GM21619 (cell line): ENCODE data around the gene UBE2O.

Source experiments
- ATAC-seq: cut with Tn5 transposase; IDR thresholded peaks from one replicate; pipeline ENCODE4 v1.9.1; 2021; ENCODE audit not compliant: unreplicated experiment

UBE2O gene

DNA sequence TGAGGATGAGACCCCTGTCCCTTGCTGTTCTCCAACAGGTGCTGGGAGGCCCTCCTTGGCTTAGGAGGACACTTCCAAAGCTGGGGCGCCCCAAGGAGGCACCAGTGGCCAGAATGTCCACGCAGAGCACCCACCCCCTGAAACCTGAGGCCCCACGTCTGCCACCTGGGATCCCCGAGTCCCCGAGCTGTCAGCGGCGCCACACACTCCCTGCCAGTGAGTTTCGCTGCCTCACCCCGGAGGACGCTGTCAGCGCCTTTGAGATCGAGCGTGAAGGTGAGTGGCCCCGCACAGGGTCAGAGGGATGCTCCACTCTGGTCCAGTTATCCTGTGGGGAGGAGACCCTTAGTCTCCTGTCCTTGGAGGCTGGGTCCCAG is 15.7 kb upstream of the UBE2O start:
- ATAC-seq, result no peak

DNA sequence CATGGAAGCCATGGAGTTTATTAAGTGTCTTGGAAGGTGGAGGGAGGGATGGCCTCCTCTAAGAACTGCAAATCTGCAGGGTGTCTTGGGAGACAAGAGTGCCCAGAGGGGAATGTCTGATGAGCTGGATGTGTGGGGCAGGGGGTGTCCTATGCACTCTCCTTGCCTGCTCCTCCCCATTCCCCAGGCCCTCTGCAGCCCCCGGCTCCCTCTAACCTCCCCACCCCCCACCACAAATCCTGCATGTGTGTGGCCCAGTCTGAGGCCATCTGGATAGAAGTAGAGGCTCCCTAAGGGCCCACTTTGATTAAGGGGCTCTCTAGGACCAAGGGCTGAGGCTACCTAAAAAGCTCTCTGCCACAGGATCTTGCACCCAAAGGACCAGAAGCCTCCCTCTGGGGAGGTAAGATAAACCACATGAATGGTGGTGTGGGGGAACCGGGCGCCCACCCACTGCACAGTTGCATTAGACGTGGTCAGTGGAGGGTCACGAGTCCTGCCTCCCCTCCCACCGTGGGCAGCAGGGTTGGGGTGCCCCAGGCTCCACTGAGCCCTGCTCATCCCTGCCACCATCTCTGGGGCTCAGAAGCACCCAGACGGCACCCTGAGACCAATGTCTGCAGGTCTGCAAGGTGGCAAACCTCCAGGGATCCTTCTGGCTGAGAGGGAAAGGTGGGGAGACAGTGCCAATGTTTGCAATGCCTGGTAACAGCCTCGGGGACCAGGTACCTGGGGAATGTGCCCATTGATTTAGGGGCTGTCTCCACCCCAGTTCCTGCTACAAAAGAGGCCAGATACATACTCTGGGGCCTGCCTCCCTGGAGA is 15.1 kb upstream of the UBE2O start:
- ATAC-seq, result no peak

DNA sequence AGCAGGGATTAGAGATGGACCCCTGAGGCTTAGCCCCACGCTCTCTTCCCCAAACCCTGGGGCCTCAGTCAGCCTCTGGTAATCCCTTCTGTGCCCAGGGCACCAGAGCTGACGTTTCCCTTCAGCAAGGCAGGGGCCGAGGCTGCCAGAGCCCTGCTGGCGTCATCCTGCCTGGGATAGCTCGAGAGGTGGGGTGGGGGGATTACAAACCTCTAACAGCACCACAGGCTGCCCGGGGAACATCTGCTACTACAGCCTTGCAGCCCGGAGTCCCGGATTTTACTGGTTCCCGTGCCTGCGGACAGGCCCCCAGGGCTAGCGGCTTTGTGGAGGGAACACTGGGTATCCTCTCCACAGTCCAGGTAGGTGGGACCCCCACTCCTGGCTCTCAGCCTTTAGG is 14.4 kb upstream of the UBE2O start, which contains the start of gene AANAT:
AANAT (plus strand) TSS at position 238 of the 400 bp plus-strand sequence. CDS start 1,144 bp downstream, outside the sequence.
- ATAC-seq, result no peak

DNA sequence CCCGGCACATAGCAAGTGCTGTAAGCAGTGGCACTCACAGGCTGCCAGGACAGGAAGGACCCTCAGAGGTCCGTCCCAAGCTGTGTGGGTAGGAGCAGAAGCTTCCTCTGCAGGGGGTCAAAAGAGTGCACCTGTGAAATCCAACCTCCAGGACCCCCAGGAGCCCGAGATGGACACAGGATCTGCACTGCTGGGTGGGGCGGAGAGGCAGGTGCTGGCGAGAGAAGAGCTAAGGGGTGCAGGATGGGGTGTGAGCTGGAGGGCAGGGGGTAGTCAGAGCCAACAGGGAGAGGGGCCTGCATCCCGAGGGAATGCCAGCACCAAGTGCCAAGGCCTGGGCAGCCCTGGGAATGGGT is 13.8 kb upstream of the UBE2O start:
- ATAC-seq, result no peak

DNA sequence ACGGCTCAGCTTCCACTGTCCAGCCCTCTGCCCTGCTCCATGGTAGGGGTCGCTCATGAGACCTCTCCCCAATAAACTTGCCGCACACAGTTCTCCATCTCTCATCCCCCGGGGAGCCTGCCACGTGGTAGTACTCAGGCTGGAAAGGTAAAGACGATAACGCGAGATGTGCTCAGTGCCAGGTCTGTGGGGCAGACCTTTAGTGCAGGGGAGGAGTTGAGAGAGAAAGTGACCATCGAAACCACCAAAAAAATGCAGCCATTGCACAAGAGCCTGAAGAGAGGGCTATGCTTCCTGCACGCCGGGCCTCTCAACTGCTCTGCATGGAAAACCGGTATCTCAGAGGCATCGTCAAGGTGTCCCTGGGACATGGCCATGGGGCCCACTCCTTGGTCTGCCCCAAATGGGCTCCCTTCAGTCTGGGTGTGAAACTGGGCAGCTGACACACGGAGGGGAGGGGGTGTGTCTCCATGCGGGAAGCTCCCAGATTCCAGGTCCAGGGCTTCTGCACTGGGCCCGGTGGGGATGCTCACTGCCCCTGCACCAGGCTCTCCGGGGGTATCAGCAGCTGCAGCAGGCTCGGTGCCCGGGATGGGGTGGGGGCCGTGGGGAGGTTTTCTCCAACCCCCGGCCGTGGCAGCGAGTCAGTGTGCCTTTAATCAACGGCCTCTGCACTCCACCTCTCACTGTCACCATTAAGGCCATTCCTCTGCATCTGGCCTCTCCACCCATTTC is 9.8 kb upstream of the UBE2O start:
- no peak for ATAC-seq

DNA sequence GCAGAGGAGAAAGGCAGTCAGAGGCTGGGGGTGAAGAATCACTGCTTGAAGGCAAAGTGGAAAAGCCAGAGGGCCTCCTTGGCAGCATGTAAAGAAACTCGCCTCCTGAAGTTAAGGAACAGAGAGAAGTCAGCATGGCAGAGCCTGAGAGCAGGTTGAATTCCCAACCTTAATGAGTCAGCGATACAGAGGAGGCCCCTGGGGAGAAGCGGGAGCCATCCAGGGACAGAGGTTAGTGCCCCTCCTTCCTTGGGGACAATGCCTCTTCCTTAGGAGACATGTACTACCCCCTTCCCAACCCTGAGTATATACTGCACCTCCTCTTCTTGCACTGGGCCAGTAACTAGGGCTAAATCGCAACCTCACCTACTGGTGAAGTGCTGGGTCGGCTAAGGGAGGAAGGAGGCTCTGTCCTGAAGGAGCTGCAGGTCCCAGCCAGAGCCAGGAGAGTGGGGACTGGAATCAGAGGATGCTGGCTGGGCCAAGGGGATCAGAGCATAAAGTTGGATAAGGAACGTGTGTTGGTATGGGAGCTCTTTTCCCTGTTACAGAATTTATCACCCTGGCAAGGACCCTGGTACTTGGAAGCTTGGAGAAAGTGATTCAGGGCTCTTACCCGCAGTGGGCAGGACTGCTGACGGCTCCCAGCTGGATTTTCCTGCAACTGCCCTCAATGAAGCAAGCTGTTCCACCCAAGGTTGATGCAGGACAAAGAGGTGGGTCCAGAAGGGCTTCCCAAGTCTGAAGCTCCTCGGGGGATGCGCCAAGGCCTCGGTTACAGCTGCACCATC is 9.0 kb upstream of the UBE2O start:
- ATAC-seq, result no peak

DNA sequence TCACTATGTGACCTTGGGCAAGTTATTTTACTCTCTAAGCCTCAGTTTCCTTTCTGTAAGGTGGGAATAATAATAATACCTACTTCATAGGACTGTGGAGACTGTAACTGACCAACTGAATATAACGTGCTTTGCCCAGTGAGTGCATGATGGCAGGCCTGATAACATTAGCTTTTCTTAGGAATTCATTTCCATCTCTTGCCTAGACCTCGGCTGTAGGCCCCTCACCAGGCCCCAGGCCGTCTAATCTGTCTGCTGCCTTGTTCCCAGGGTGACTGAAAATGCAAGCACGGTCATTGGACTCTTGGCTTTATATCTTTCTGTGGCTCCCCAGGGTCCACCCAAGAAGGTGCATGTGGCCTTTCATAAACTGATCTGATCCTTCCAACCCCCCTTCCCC is 6.7 kb upstream of the UBE2O start:
- ATAC-seq, result no peak

DNA sequence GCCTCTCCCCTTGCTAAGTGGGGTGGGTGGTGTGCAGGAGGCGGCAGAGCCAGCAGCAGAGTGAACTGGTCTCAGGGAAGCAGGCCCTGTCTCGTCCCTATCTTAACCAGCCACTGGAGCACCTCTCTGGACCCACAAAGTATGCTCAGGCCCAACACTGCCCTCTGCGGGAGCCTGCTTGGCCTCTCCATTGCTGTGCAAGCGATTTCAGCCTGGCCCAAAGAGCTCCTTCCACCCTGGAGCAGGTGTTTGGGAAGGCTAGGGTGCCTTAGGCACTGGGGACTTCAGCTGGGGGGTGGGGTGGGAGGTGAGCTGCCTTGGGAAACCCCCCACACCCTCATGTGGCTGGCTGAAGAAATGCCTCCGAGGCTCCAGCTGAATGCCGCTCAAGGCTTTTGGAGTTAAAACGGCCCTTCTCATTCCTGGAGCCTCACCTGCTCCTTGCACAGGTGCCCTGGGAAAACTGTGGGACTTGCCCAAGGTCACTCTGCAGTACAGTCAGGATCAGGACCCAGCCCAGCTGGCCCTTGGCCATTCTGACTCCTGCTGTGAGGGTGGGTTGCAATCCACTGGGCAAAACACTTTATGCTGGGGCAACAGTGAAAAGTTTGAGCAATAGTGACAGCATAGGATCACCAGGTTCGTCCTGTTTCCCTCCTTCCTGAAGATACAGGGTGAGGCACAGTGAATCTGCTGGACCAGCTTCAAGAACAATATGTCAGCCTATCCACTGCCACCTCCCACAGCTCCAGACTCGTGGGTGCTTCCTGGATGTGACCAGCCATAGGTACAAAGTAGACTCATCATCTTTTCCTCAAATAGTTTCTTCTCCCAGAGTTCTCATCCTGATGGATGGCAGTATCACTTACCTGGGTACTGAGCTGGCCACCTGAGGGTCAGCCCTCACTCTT is 5.9 kb upstream of the UBE2O start:
- ATAC-seq, result no peak

DNA sequence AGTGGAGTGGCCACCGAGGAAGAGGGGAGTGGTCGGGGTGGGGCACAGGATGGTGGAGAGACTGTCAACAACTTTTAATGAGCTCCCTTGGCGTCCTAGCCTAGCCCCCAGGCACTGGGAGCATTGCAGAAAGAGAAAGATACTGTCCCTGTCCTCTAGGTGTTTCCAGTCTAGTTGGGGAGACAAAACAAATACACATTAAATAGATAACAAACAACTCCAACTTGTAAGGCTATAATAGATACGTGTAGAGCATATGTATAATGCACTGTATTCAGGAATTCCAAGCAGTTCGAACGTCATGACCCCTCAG is 435 bp upstream of the UBE2O start:
- ATAC-seq, result no peak

DNA sequence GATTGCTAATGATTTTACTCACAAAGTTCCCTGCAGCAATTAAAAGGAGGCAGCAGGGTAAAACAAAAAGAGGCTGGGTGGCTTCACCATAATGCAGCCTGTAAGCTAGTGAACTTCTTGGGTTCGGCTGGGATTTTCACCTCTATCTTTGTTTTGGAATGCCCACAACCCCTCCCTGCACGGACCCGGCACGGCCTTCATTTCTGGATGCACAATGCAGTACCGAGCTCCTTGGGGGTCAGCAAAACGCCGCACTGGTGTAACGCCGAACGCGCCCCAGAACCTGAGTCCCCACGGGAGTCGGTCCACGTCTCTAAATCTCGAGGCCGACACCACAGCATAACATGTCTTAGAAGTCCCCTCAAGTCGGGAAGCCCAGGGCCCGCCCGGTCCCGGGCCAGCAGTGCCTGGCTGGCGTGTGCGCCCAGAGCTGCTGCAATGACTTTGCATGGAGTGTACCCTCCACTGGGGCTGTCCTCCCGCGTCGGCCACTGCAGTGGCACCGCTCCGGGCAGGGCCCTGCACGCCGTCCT is 759 bp downstream of the UBE2O start:
- no peak for ATAC-seq

DNA sequence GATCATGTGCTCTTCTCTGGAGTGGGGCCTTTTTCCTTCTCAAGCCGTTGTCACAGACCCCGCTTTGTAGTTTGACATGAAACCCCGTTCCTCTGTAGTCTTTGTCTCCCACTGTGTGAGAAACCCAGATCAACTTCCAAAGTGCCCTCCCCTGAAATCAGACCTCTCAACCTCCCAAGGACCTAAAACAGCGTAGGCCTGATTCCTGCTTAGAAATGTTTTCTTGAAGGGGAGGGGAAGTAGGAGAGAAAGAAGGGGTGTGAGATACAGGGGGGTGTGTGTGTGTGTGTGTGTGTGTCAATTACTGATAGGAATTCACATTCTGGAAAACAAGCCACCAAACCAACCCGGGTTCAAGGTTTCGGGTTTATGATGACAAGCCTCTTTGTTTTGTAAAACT is 1.4 kb downstream of the UBE2O start:
- no peak for ATAC-seq

DNA sequence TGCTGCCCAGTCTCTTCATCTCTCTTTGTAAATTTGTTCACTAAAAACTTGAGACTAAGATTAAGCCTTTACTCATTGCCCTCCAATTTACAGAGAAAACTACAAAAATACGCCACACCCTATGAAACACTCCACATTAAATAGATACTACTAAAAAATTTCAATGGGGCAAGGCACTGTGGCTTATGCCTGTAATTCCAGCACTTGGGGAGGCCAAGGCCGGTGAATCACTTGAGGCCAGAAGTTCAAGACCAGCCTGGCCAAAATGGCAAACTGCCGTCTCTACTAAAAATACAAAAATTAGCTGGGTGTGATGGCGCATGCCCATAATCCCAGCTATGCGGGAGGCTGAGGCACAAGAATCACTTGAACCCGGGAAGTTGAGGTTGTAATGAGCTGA is 3.8 kb downstream of the UBE2O start:
- no peak for ATAC-seq

DNA sequence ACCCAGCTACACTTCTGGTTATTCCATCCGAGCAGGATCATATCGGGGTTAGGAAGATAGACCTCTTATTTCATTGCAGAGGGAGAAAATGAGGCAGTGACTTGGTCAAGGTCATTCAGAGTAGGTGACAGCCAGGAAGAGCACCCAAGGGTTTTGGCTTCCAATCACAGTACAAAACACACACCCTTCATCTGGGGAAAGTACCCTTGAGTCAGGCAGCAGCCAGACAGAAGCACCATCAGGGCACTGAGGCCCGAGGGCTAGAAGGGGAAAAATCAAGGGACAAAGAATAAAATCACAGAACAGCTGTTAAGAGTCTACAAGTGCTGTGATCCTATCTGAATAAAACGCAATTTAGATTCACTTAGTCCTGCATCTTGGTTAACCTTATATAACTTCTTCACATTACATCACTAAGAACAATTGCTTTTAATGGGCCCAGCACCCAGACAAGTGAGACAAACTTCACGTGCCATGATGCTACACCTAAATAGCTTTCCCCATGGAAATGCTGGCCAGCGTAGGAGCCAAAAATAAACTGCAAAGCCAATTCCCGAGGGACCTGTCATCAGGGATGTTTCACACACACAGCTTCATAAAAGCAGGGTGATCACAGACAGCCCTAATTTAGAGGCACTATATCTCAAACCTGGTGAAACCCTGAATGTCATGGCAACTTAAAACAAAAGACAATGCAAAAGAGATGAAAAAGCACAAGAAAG is 4.9 kb downstream of the UBE2O start:
- ATAC-seq, result no peak

DNA sequence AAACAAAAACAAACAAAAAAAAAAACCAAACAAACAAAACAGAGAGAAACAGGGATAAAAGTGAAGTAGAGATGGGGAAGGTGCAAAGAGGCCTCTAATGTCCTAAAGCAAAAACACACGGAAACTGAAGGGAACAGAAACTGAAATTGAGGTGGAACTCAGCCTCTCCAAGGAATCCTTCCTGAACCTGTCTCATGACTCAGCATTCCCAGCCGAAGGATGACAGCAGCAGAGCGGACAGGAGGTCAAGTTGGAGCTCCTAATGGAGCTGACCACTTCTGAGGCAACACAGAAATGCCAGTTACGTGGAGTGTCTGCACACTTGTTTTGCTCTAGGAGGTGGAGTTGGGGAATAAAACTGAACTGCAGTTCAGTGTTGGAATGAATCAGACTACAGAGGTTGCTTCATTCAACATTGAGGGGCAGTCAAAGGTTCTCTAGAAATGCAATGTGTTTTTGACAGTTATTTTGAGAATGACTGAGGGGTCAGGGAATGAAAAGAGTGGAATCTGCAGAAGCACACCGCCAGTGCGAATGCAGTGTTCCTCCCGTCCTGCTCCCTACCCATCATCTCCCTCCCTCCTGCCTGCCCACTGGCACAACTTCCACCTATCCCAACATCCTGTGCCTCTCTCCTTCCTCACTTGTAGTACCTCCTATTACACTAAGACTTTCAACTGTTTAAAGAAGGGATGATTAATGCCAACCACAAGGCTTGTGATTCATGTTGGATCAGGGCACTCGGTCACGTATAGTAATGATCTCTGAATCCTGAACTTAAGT is 6.3 kb downstream of the UBE2O start:
- no peak for ATAC-seq

DNA sequence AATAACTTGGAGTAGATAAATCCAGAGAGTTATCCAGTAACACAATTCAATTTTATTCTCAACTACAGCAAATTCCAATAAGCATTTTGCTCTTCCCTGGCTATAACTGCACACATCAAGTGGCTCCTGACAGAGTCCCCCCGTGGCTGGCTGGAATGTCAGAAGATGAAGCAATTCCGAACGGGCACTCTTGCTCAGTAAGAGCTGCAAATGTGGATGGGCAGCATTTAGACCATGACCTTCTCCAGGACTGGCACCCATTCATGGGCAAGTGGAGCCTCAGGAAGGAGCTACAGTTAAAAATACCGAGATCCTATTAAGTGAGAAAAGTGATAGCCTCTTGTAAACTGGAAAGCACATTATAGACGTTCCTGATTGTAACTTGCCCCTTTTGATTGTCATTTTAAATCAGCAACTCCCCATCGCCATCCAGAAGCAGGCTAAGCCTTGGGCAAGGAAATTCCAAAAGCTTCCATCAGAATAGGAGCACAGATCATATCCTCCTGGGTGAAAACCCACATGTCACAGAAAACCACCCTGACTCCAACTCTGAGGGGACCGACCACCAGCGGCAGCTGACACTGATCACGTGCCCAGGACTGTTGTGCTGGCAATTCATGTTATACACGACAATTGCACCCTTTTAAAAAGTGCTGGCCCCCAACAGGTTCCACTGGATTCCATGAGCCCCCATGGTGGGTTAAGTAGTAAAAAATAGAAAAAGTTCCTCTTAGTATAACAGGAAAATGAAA is 7.1 kb downstream of the UBE2O start:
- no peak for ATAC-seq

DNA sequence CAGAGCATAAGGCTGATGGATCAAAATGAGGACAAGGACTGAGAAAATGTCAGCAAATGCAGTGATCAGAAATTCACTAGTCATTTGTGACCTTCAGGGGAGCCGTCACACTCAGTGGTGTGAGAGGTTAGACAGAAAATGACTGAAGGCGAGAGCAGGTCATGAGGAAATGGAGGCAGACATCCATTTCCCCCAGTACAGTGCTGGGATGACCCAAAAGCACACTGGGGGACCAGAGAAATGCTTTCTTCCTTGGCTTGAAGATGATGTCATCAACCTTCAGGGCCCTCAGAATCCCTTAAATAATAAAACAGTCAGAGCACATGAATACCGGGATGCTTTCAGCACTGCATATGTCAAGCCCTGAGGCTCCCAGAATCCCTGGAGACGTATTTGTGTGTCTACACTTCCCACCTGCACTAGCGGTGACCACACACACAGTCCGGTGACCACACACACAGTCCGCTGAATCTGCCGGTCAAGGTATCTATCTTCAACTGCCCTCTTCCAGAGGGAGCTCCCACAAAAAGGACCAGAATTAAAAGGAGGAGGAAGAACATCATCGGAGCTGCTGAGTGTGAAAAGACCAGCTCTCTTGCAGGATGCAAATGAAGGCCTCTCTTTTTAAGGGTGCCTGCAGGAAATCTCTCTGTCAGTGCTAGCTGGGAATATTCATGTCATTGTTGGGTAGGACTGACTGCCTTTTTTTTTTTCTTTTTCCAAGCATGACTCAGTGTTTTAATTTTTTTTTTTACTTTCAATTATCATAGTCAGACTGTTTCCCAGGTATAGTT is 8.2 kb downstream of the UBE2O start:
- ATAC-seq, result no peak
